Keratinocyte (primary cell): ENCODE measurements around the gene SLC7A14.

ENCODE experiments used
- EZH2 ChIP-seq: IDR thresholded peaks from one replicate; pipeline ENCODE4 v1.6.1; 2012; ENCODE audit warnings: inconsistent platforms, mild to moderate bottlenecking, low read length, moderate library complexity
- TF ChIP-seq, protein P1 (sequence below), 3 experiments: IDR thresholded peaks in 1 of 3; conservative IDR thresholded peaks in 1 of 3; optimal IDR thresholded peaks in 1 of 3; 2 replicates in 2 of 3; 3 replicates in 1 of 3; pipeline versions ENCODE3 to v1.5.1; 2011; ENCODE audit warnings: low read length in 3 of 3, mild to moderate bottlenecking in 3 of 3, moderate library complexity in 2 of 3, control low read depth in 1 of 3, inconsistent platforms in 1 of 3; ENCODE audit not compliant: insufficient read depth in 2 of 3; ENCODE audit errors: extremely low read depth in 1 of 3

DNA sequence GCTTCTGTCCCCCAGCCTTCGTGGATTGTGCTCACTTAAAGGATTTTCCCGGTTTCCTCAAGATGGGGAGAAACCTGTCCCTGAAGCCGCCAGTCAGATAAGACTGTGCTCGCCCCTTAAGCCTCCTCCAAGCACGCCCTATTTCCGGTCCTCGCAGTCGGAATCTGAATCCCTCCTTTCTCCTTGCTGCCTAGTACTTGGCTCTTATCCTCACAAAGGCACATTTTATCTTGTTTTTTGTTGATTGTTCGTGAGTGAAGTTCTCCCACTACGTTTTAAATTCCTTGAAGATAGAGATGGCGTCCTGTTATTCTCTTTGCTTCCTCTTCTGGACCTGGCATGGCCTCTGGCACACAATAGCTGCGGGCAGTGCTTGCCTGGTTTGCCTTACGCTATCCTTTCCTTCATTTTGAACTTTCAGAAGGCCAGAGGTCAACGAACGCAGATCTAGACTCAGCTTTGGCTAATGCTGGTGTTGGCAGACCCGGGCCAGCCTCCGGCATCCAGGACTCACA, 165.5 kb downstream of the SLC7A14 start:
- no peak for TF ChIP-seq EZH2
- TF ChIP-seq, protein P1, sequence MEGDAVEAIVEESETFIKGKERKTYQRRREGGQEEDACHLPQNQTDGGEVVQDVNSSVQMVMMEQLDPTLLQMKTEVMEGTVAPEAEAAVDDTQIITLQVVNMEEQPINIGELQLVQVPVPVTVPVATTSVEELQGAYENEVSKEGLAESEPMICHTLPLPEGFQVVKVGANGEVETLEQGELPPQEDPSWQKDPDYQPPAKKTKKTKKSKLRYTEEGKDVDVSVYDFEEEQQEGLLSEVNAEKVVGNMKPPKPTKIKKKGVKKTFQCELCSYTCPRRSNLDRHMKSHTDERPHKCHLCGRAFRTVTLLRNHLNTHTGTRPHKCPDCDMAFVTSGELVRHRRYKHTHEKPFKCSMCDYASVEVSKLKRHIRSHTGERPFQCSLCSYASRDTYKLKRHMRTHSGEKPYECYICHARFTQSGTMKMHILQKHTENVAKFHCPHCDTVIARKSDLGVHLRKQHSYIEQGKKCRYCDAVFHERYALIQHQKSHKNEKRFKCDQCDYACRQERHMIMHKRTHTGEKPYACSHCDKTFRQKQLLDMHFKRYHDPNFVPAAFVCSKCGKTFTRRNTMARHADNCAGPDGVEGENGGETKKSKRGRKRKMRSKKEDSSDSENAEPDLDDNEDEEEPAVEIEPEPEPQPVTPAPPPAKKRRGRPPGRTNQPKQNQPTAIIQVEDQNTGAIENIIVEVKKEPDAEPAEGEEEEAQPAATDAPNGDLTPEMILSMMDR (optimal IDR thresholded peaks at IDR 0.05 in 1 of 3, IDR thresholded peaks at IDR 0.05 in 1 of 3, conservative IDR thresholded peaks at IDR 0.05 in 1 of 3; ENCODE audit: extremely low read depth in 1 of 3, insufficient read depth in 2 of 3, low read length in 3 of 3): no peak
